ENCODE measurements around the gene RANBP10.
"Not testable (repeated sequence)": the region's sequence is repeated elsewhere in the genome, so short reads cannot be mapped to it uniquely, and the experiment has no call there.

Gene RANBP10

DNA sequence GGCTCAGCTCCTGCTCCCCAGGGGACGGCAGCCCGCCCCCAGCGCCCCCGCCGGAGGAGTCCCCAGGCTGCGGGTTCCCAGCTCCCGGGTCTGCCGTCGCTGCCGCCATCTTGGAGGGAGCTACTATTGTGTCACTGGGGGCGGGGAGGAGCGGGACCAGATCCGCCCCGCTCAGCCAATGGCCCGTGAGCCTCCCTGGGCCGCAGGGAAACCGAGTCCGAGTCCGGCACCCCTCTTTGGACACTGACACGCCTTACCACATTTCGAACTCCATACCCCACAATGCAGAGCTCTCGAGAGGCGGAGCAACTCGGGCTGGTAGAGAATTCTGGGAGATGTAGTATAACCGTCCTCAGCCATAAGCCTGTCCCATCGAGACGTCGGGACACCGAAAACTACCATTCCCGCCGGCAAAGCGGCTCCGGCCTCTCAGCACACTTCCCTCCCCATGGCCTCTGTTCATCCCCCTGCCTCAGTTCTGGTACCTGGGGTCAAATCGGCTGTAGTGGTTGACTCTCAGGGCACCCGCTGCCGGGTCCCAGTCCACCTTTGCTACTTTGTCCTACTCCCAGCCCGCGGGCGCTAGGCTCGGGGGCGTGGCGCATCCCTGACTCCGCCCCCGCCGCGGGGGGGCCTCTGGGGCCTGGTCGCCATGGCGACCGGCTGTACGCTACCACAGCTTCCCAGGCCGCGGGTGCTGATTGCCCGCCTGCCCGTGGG, at the start of gene RANBP10, which contains the start of gene TSNAXIP1:
TSS of gene RANBP10 (minus strand) at position 133 of the 720 bp plus-strand sequence. CDS start at position 109, 24 bp downstream.
TSS of gene TSNAXIP1 (plus strand) at position 462 of the 720 bp plus-strand sequence. CDS start 261 bp downstream, outside the sequence.
- DNase-seq (ENCODE audit: low spot score) = peak; percentile 98

DNA sequence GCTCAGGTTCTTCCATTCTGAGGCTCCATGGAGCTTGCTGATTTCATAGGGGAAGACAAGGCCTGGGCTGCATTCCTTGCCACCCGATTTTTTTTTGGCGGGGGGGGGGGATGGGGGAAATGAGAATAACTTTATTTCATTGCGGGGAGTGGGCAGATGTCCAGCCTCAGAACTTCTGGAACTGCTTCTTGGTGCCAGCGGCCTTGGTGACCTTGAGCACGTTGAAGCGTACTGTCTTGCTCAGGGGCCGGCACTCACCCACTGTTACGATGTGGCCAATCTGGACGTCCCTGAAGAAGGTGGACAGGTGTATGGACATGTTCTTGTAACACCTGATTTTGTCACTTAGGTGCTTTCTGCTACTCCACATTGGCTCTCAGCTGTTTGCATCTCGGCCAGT, 49.4 kb upstream of the RANBP10 start:
- no peak for DNase-seq (ENCODE audit: low spot score)

DNA sequence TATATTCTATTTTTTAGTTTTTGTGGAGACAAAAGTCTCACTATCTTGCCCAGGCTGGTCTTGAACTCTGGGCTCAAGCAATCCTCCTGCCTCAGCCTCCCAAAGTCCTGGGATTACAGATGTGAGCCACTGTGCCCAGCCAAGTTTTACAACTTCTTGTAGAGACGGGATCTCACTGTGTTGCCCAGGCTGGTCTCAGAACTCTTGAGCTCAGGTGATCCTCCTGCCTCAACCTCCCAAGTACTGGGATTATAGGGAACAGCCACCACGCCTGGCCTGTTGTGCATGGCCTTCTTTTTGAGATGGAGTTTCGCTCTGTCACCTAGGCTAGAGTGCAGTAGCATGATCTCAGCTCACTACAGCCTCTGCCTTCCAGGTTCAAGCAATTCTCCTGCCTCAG, 47.3 kb upstream of the RANBP10 start:
- no peak for DNase-seq (ENCODE audit: low spot score)

DNA sequence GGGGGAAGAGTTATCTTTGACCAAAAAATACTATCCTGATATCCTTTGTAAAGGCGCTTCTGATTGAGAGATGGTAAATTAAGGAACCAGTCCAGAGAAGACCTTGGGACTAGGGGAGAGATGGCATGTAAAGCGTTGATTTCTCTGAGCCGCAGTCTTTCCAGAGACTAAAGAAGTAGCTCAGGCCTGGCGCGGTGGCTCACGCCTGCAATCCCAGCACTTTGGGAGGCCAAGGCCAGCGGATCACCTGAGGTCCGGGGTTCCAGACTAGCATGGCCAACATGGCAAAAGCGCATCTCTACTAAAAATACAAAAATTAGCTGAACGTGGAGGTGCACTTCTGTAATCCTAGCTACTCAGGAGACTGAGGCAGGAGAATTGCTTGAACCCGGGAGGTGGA, 41.8 kb upstream of the RANBP10 start:
- DNase-seq (ENCODE audit: low spot score) = no peak

DNA sequence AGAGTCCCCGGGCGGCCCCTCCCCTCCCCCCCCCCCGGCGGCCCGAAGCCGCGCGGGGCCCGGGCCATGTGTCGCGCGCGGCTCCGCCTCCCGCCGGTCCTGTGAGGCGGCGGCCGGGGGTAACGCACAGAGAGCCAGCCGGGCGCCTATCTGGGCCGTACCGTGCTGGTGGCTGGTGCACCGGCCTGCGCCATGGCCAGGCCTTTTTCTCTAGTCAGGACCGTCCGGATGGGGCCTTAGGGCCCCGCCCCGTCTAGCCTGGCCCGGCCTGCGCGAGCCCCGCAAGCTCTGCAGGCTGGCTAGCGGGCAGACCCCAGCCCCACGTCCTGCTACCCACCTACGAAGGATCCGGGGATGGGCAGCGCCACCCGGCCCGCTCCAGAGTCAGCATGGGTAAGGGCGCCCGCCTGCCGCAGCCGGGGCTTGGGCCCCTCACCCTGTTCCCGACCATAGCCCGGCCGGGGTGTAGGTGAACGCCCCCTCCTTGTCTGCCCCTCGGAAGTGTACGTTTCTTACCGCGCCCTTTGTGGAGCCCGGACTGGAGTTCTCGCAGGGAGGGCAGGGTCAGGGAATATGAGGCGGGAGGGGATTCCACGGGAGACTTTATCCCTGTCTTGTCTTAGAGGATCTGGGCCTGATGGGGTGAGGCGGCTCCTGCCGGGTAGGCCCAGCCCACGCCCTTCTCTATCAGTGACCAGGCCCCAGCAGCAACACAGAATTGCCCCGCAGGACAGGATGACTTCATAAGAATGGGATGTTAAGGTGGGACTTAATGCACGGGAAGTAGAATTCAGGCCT, 40.9 kb upstream of the RANBP10 start, which contains the start of gene CENPT:
TSS of gene CENPT (minus strand) at position 630 of the 798 bp plus-strand sequence. CDS start 13,834 bp downstream, outside the sequence.
- peak; percentile 83 for DNase-seq (ENCODE audit: low spot score)

DNA sequence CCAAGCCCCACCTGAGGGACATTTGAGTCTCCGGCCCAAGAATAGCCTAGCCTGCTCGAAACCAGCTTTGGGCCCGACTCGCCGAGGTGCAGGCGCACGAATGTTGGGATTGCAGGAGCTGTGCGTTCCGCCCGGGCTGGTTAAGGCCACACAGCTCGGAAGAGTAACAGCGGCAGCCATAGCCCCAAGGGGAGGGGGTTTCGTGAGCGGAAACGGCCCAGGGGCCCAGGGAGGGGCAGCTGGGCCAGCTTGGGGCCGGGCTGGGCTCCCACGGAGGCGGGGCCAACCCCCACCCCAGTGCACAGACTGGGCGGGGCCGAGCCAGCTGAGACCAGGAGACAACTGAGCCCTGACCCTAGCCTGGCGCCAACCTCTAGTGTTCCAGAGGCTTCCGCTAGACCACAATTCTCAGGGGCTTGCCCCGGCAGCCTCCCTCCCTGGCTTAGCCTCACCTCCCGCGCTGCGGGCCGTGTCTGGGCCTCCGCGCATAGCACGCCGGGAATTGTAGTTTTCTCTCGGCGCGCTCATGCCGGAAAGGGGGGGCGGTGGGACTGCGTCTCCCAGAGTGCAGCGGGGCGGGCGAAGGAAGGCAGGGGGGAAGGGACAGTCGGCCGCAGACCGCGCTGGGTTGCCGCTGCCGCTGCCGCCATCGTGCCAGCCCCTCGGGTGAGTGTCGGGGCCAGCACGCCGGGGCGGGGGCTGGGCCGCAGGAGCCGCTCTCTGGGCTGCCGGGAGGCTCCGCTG, 40.1 kb upstream of the RANBP10 start, which contains the start of gene NUTF2:
TSS of gene NUTF2 (plus strand) at position 614 of the 744 bp plus-strand sequence. CDS start 18,198 bp downstream, outside the sequence.
- peak; percentile 93 for DNase-seq (ENCODE audit: low spot score)

DNA sequence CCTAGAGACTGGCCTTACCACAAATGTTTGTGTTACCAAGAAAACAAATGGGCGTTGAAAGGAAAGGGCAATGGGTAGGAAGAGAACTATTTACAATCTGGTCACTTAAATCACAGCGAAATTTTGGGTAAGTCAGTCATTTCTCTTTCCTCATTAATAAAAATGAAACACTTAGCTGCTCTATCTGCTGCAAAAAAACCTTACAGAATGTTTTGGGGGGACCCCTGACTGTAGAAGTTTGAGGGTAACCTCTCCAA, 39.6 kb upstream of the RANBP10 start:
- DNase-seq (ENCODE audit: low spot score) = no peak

DNA sequence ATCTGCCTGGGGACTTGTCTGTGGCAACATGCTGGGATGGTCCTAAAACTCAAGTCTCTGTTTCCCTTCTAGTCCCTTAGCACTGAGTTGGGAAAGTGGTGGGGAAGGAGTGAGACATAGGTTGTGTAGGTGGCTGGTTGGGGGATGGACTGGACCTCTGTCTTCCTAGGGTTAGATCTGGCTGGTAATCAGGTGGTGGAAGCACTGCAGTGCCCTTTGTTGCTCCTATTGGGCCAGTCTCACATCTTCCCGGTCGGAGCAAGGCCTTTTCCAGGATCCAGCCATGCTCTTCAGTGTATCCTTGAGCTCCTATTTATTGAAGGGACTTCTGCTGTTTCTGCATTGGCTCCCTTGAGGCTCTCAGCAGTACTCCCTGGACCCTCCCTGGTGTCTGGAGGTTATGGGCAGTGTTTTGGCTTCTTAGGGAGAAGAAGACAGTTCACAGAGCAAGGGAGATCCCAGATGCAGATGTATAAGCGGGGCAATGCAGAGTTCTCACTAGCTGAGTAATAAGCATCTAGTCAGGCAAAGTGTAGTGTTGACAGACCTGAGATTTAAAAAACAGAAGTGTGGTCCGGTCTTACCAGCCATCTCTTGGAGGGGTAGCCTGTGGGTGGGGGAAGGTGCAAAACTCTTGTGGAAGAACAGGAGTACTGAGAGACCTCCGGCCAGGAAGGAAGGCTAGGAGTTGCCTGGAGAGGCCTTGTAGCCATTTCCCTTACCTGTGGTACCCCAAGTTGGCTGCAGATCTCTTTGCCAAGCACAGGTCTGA, 39.1 kb upstream of the RANBP10 start:
- no peak for DNase-seq (ENCODE audit: low spot score)

DNA sequence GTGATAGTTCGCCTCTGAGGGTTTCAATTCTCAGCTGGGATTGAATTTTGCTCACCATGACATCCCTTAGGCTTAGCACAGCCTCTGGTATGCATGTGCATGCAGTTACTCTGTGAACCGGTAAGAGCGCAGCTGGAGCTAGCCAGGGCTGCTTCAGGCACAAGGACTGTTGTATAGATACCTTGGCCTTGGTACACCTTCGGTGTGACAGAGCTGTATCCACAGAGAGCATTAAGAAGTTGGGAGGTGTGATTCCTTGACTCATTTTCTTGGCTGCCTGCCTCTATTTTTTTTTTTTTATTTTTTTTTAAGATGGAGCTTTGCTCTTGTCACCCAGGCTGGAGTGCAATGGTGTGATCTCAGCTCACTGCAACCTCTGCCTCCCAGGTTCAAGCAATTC, 38.1 kb upstream of the RANBP10 start:
- DNase-seq (ENCODE audit: low spot score) = peak; percentile 46

DNA sequence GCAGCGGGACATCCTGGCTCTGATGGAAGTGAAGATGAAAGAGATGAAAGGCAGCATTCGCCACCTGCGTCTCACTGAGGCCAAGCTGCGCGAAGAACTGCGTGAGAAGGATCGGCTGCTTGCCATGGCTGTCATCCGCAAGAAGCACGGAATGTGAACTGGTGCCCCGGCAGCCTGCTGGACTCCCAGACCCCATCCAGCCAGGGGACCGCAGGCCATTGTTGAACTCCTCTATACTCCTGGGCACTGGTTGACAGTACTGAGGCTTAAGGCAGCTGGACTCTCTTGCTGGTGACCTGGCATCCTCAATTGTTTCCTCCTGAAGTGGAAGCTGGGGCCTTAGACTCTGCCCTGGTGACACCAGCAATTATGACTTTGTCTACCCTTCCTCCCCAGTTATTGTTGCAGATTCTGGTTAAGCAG, 37.0 kb upstream of the RANBP10 start:
- DNase-seq (ENCODE audit: low spot score) = peak; percentile 30

DNA sequence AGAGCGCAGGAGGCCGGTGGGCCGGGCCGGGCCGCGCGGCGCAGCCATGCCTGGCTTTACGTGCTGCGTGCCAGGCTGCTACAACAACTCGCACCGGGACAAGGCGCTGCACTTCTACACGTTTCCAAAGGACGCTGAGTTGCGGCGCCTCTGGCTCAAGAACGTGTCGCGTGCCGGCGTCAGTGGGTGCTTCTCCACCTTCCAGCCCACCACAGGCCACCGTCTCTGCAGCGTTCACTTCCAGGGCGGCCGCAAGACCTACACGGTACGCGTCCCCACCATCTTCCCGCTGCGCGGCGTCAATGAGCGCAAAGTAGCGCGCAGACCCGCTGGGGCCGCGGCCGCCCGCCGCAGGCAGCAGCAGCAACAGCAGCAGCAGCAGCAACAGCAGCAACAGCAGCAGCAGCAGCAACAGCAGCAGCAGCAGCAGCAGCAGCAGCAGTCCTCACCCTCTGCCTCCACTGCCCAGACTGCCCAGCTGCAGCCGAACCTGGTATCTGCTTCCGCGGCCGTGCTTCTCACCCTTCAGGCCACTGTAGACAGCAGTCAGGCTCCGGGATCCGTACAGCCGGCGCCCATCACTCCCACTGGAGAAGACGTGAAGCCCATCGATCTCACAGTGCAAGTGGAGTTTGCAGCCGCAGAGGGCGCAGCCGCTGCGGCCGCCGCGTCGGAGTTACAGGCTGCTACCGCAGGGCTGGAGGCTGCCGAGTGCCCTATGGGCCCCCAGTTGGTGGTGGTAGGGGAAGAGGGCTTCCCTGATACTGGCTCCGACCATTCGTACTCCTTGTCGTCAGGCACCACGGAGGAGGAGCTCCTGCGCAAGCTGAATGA, 36.4 kb upstream of the RANBP10 start:
- peak; percentile 28 for DNase-seq (ENCODE audit: low spot score)

DNA sequence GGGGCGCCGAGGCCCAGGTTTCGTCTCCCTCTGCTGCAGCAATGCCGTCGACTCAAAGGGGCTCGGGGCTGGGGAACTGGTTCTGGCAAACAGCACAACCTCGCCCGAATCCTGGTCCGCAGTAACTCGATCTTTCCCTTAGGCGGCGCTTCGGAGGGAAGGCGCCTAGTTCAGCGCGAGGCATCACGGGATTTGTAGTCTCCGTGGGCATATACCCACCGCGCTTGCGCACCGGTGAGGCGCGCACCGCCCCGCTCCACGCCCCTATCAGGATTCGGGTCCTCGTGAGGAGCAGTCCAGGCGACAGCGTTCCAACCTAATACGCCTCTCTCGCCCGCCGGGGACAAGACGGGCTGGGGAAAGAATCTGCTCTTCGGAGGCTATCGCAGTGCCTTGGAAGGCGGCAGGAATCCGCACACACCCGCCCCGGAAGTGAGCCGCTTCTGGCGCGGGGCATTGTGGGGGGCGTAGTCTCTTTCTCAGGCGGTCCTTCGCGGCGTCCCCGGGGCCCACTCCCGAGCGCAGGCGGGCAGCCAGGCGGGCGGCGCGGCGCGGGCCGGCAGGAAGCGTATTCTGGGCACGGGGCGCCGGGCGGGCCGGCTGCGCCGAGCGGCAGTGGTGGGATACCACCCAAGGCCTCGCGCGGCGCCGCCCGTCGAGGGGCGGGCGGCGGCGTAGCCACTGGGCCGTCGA, 35.6 kb upstream of the RANBP10 start, which contains the start of gene THAP11:
TSS of gene THAP11 (plus strand) at position 505 of the 693 bp plus-strand sequence. CDS start 235 bp downstream, outside the sequence.
- DNase-seq (ENCODE audit: low spot score) = peak; percentile 94

DNA sequence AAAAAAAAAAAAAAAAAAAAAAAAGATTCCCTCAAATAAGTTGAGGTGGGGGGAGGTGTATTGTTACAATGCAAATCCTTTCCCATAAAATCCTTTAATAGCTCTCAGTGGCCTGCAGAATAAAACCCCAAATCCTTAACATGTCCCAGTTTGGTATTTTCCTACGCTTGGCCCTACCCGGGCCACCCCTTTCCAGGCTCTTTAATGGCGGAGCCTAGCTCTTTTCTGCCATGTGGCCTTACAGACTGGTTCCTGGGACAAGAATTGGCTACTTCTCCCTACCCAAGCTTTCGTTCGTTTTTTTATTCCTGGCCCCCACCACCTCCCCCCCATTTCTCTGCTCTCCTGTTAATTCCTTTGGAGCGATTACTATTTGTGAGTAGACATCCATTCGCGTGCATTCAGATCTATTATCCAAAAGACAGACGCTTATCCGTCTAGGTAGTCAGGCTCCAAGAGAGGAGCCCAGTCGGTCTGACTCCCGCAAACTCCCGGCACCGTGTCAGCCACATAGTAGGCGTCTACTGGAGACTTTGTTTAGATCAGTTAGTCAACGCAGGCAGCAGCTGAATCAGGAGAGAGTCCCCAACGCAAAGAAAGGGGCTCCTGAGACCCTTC, 34.9 kb upstream of the RANBP10 start:
- no peak for DNase-seq (ENCODE audit: low spot score)

DNA sequence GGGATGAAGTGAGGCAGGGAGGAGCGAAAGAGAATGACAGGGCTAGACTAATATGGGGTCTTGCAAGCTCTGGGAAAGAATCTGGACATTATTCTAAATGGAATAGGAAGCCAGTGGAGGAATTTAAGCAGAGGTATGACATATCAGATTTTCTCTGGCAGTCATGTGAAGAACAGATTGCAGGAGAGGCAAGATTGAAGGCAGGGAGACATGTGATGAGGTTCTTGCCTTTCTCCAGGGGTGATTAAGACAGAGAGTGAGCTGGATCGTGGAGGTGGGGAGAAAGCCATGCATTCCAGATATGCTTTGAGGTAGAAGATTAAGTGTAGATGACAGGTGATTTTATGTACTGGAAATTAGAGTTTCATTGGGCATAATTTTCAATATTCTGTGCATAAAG, 31.5 kb upstream of the RANBP10 start:
- DNase-seq (ENCODE audit: low spot score) = no peak

DNA sequence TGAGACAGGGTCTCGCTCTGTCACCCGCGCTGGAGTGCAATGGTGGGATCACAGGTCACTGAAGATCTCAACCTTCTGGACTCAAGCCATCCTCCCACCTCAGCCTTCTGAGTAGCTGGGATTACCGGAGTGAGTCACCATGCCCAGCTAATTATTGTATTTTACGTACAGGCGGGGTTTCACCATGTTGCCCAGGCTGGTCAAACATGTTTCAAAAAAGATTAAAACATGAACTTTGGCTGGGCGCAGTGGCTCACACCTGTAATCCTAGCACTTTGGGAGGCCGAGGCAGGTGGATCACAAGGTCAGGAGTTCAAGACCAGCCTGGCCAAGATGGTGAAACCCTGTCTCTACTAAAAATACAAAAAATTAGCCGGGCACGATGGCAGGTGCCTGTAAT, 30.8 kb upstream of the RANBP10 start:
- not testable (repeated sequence) for DNase-seq (ENCODE audit: low spot score)

DNA sequence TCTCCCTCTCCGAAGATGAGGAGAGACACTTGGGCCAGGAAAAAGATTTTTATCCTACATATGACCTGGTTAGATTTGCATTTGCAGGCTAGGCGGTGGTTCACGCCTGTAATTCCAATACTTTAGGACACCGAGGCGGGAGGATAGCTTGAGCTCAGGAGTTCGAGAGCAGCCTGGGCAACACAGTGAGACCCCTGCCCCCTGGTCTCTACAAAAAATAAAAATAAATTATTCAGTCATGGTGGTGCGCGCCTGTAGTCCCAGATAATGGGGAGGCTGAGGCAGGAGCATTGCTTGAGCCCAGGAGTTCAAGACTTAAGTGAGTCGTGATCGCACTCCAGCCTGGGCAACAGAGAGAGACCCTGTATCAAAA, 27.9 kb upstream of the RANBP10 start:
- no peak for DNase-seq (ENCODE audit: low spot score)

DNA sequence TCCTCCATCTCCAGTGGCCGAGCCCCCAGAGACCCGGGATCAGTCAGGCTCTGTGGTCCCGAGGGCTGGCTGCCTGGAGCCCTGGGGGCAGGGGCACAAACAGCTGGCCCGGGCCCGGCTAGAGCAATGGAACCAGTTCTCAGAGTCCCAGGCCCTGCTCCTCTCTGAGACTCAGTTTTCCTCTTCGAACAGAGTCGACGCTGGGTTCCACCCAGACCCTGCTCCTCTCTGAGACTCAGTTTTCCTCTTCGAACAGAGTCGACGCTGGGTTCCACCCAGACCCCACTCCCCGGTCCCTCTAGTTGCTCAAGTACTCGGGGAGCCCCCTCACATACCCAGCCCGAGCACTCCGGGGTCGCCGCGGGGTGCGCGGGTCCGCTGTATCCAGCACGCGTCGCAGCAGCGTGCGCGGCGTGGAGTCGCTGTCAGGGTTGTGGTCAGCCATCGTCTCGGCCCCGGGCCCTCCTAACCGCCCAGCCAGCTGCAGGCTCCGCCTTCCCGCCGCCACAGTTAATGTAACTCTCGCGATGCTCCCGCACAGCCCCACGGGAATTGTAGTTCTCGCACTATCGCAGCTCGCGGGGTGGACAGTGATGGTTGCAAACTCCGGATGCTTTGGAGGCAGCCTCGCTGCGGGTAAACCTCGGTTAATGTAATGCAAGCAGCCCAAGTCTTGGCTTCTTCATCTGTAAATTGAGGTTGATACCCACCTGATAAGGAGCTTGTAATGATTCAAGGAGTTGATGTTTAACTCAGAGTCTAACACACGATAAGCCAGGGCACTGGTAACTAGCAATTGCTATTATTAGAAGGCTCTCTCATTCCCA, 27.3 kb upstream of the RANBP10 start:
- DNase-seq (ENCODE audit: low spot score) = peak; percentile 97

DNA sequence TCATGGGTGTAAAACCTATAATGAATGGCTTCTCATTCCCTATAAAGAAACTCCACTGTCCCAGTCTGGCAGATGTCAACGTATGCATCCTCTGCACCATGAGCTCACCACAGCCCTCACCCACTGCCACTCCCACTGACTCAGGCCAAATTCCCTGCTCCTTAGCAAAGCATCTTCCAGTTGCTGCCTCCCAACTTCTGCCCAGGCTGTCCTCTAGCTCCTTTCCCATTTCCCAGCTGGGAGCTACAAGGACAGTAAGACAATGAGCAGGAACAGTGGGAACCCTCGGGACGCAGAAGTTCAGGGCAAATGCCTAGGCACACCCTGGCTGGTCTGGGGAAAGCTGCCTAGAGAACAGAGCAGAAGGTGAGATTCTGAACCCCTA, 26.7 kb upstream of the RANBP10 start:
- peak; percentile 89 for DNase-seq (ENCODE audit: low spot score)

DNA sequence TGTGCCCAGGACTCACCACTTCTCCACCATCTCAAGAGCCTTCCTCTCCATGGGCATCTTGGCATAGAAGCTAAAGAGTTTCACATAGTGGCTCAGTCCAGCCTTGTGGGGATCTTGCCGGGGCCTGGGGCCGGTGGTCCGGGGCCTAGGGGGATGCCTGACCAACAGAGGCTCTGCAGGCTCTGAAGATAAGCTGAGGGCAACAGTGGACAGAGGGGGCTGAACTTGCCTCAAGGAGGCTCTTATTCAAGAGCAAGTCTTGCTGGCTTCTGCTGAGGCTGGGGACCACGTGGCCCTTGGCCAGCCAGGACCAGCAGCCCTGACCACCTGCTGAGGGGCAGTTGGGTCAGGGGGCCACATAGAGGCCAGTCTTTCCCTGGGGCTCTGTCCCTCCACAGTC, 22.3 kb upstream of the RANBP10 start:
- no peak for DNase-seq (ENCODE audit: low spot score)

Measured in AG20443 (cell line).